ENCODE data around the gene METTL16. TPM values are rescaled to one million over a fixed set of nuclear protein-coding genes. Genes with fewer than 3 reads are reported as not detected.
A peak's percentile ranks its signal among the peaks of the same experiment; 100 is the strongest.

METTL16 gene
- total and polyA plus RNA-seq, 2 of the 8 experiments (the other 6 are each of a cell fraction or from before 2014, with no cell fraction given) = 22.8 to 59.4 TPM

DNA sequence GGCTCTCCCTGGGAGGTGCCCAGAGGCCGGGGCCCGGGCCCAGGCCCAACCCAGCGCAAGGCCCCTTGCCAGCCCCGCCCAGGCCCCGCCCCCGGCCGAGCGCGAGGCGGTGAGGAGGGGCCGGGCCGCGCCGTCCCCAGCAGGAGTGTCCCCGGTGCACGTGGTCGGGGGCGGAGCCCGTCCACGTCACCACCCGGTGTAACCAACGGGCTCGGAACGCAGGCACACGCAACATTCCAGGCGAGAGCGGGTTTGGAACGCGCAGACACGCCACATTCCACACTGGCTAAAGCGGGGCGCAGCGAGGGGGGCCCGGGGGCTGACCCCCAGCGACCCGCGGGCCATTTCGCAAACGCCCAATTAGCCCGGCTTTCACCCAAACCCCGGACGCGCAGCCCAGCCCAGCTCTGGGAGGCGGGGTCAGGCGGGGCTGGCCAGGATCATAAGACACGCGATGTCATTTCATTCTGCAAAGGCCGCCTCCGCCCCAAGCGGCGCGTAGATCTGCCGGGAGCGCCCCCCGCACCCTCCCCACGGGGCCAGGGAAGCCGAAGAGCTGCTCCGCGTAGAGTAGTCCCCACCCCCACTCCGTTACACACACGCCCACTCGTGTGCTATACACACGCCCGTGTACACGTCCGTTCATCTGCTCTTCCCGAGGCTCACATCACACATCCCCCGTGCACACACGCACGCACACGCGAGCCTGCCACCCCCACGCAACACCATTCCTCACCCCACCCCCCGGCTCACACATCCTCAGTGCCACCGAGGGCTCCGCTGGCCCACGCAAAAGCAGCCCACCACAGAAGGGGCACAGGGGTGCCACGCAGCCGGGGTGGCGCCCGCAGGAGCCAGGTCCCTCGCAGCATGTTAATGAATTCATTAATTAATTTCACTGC is 111.9 kb downstream of the METTL16 start (continued):
- TF ChIP-seq HDAC2 (IDR thresholded peaks at IDR 0.05; ENCODE audit: borderline replicate concordance in 1 of 2, low read depth in 2 of 2, low read length in 2 of 2) (peak in 1 of 2 experiments; percentile 79; a peak in 2 of 4 replicates), TAF7 (optimal IDR thresholded peaks at IDR 0.05; ENCODE audit: borderline replicate concordance, low read depth, low read length) (no peak), PHF8 (conservative IDR thresholded peaks at IDR 0.05; ENCODE audit: low read depth, low read length) (0 out of 2 replicates have a peak, but pooled peaks have one; percentile 9), SIRT6 (IDR thresholded peaks at IDR 0.05; ENCODE audit: low read length) (no peak), SIX5 (IDR thresholded peaks at IDR 0.05; ENCODE audit: low read depth, low read length) (no peak), CBX8 (IDR thresholded peaks at IDR 0.05; ENCODE audit: borderline replicate concordance, low read depth, low read length) (no peak), CBX5 (IDR thresholded peaks at IDR 0.05; ENCODE audit: low read depth, low read length) (no peak), KDM4A (IDR thresholded peaks at IDR 0.05; ENCODE audit: low read depth, low read length, severe bottlenecking) (peak; percentile 47), CREB1 (IDR thresholded peaks at IDR 0.05) (peak; percentile 88), TAF1 (IDR thresholded peaks at IDR 0.05; ENCODE audit: low read depth, low read length) (no peak; the same call in none of the 2 replicates), SRF (IDR thresholded peaks at IDR 0.05; ENCODE audit: low read depth, low read length) (no peak), SP1 (IDR thresholded peaks at IDR 0.05; ENCODE audit: low read depth, low read length) (no peak; the same call in 1 of the 2 replicates), TCF12 (IDR thresholded peaks at IDR 0.05; ENCODE audit: low read depth, low read length) (0 out of 2 replicates have a peak, but pooled peaks have one; percentile 20), RFX5 (IDR thresholded peaks at IDR 0.05; ENCODE audit: borderline replicate concordance, low read depth, low read length) (no peak), ASH2L (IDR thresholded peaks at IDR 0.05; ENCODE audit: low read length) (peak; percentile 65), EGR1 (IDR thresholded peaks at IDR 0.05; ENCODE audit: borderline replicate concordance, low read depth, low read length) (peak; percentile 23; the same call in 1 of the 2 replicates)
- TF ChIP-seq, protein P1, sequence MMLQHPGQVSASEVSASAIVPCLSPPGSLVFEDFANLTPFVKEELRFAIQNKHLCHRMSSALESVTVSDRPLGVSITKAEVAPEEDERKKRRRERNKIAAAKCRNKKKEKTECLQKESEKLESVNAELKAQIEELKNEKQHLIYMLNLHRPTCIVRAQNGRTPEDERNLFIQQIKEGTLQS (IDR thresholded peaks at IDR 0.05; ENCODE audit: insufficient read depth, low read depth, low read length) = no peak
- TF ChIP-seq, protein P2, sequence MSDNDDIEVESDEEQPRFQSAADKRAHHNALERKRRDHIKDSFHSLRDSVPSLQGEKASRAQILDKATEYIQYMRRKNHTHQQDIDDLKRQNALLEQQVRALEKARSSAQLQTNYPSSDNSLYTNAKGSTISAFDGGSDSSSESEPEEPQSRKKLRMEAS (IDR thresholded peaks at IDR 0.05) = peak; percentile 92
- TF ChIP-seq, protein P3, sequence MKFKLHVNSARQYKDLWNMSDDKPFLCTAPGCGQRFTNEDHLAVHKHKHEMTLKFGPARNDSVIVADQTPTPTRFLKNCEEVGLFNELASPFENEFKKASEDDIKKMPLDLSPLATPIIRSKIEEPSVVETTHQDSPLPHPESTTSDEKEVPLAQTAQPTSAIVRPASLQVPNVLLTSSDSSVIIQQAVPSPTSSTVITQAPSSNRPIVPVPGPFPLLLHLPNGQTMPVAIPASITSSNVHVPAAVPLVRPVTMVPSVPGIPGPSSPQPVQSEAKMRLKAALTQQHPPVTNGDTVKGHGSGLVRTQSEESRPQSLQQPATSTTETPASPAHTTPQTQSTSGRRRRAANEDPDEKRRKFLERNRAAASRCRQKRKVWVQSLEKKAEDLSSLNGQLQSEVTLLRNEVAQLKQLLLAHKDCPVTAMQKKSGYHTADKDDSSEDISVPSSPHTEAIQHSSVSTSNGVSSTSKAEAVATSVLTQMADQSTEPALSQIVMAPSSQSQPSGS (IDR thresholded peaks at IDR 0.05; ENCODE audit: low read length) = no peak
